Effector memory CD4-positive, alpha-beta T cell (primary cell): ENCODE measurements around the gene CDHR3.

Source experiments
- DNase-seq, 3 donors: peaks; one replicate each; pipeline ENCODE4 v3.0.0-alpha.2; 2020
- H3K27ac ChIP-seq: 2 replicates; pipeline ENCODE4 v1.7.0; 2013; ENCODE audit warnings: mild to moderate bottlenecking, low read length, moderate library complexity; ENCODE audit not compliant: insufficient read depth, poor library complexity, severe bottlenecking
- H3K27me3 ChIP-seq: replicated peaks from 2 replicates; pipeline ENCODE4 v1.7.0; 2013; ENCODE audit warnings: mild to moderate bottlenecking, low read length; ENCODE audit not compliant: insufficient read depth, control insufficient read depth, poor library complexity, severe bottlenecking
- H3K36me3 ChIP-seq: 2 replicates; pipeline ENCODE4 v1.7.0; 2013; ENCODE audit warnings: mild to moderate bottlenecking, low read length, moderate library complexity; ENCODE audit not compliant: control insufficient read depth, insufficient read depth
- H3K4me1 ChIP-seq: 2 replicates; pipeline ENCODE4 v1.7.0; 2013; ENCODE audit warnings: low read length, mild to moderate bottlenecking; ENCODE audit not compliant: control insufficient read depth, insufficient read depth, poor library complexity, severe bottlenecking
- H3K4me3 ChIP-seq: 2 replicates; pipeline ENCODE4 v1.7.0; 2013; ENCODE audit warnings: low read length, low read depth, mild to moderate bottlenecking; ENCODE audit not compliant: insufficient read depth, poor library complexity, severe bottlenecking
- H3K9me3 ChIP-seq: 2 replicates; pipeline ENCODE4 v1.7.0; 2013; ENCODE audit warnings: mild to moderate bottlenecking, low read length, moderate library complexity; ENCODE audit not compliant: control insufficient read depth

CDHR3 gene

GRCh38 chr7:106062006-106062405 is 98.9 kb downstream of the CDHR3 start:
- no peaks in the 10 kb centered on the region for H3K9me3 ChIP-seq
- H3K4me1 ChIP-seq, result no peaks in the 10 kb centered on the region
- no peaks in the 10 kb centered on the region for H3K36me3 ChIP-seq
- H3K27ac ChIP-seq, result no peak overlapping the region
- H3K4me3 ChIP-seq, result no peak overlapping the region
- no peaks in the 10 kb centered on the region for H3K27me3 ChIP-seq
- no peak for DNase-seq

- no peaks in the 10 kb centered on the region for H3K36me3 ChIP-seq
- no peaks in the 10 kb centered on the region for H3K9me3 ChIP-seq
- no peaks in the 10 kb centered on the region for H3K4me1 ChIP-seq
- DNase-seq, result no peak
- no peak overlapping the region for H3K4me3 ChIP-seq
- no peaks in the 10 kb centered on the region for H3K27me3 ChIP-seq
- no peak overlapping the region for H3K27ac ChIP-seq
Measured at GRCh38 chr7:106062521-106062931, 99.5 kb downstream of the CDHR3 start.

- no peak overlapping the region for H3K4me3 ChIP-seq
- DNase-seq, result no peak
- no peaks in the 10 kb centered on the region for H3K27me3 ChIP-seq
- H3K4me1 ChIP-seq, result no peaks in the 10 kb centered on the region
- H3K36me3 ChIP-seq, result no peaks in the 10 kb centered on the region
- H3K27ac ChIP-seq, result no peak overlapping the region
- no peaks in the 10 kb centered on the region for H3K9me3 ChIP-seq
Measured at GRCh38 chr7:106063024-106063423, 100.0 kb downstream of the CDHR3 start.

- DNase-seq, result no peak
- Histone ChIP-seq H3K27ac (no peak overlapping the region), H3K4me3 (no peak overlapping the region), H3K9me3 (no peaks in the 10 kb centered on the region), H3K27me3 (no peaks in the 10 kb centered on the region), H3K4me1 (no peaks in the 10 kb centered on the region), H3K36me3 (no peaks in the 10 kb centered on the region)
Measured at GRCh38 chr7:106063692-106064091, 100.6 kb downstream of the CDHR3 start.

- DNase-seq, result no peak
- Histone ChIP-seq H3K36me3 (no peaks in the 10 kb centered on the region), H3K27ac (no peak overlapping the region), H3K4me3 (no peak overlapping the region), H3K9me3 (no peaks in the 10 kb centered on the region), H3K27me3 (no peaks in the 10 kb centered on the region), H3K4me1 (no peaks in the 10 kb centered on the region)
Measured at GRCh38 chr7:106064316-106064715, 101.3 kb downstream of the CDHR3 start.

GRCh38 chr7:106064771-106065574 is 101.9 kb downstream of the CDHR3 start:
- Histone ChIP-seq H3K27ac (no peak overlapping the region), H3K9me3 (no peaks in the 10 kb centered on the region), H3K4me1 (no peaks in the 10 kb centered on the region), H3K27me3 (no peaks in the 10 kb centered on the region), H3K36me3 (no peaks in the 10 kb centered on the region), H3K4me3 (no peak overlapping the region)
- no peak for DNase-seq

GRCh38 chr7:106065575-106066500 is 102.8 kb downstream of the CDHR3 start:
- Histone ChIP-seq H3K4me3 (no peak overlapping the region), H3K27ac (no peak overlapping the region), H3K9me3 (no peaks in the 10 kb centered on the region), H3K36me3 (no peaks in the 10 kb centered on the region), H3K4me1 (peaks cover 3% of the 10 kb centered on the region), H3K27me3 (no peaks in the 10 kb centered on the region)
- DNase-seq, result no peak

GRCh38 chr7:106067678-106068077 is 104.6 kb downstream of the CDHR3 start:
- Histone ChIP-seq H3K27ac (no peak overlapping the region), H3K4me1 (peaks cover 20% of the 10 kb centered on the region), H3K27me3 (no peaks in the 10 kb centered on the region), H3K9me3 (no peaks in the 10 kb centered on the region), H3K36me3 (no peaks in the 10 kb centered on the region), H3K4me3 (no peak overlapping the region)
- DNase-seq, result no peak

GRCh38 chr7:106068538-106068961 is 105.5 kb downstream of the CDHR3 start:
- H3K4me3 ChIP-seq, result no peak overlapping the region
- H3K27ac ChIP-seq, result no peak overlapping the region
- peaks cover 22% of the 10 kb centered on the region for H3K4me1 ChIP-seq
- no peak for DNase-seq
- no peaks in the 10 kb centered on the region for H3K27me3 ChIP-seq
- H3K36me3 ChIP-seq, result no peaks in the 10 kb centered on the region
- no peaks in the 10 kb centered on the region for H3K9me3 ChIP-seq

GRCh38 chr7:106068986-106069385 is 105.9 kb downstream of the CDHR3 start:
- DNase-seq, result no peak
- Histone ChIP-seq H3K4me1 (peaks cover 22% of the 10 kb centered on the region), H3K4me3 (no peak overlapping the region), H3K36me3 (no peaks in the 10 kb centered on the region), H3K27ac (no peak overlapping the region), H3K27me3 (no peaks in the 10 kb centered on the region), H3K9me3 (no peaks in the 10 kb centered on the region)
